K562 (cell line): ENCODE measurements around the gene NUDT21. TPM values are rescaled to one million over a fixed set of nuclear protein-coding genes. Genes with fewer than 3 reads are reported as not detected.
"Not testable (repeated sequence)": the region's sequence is repeated elsewhere in the genome, so short reads cannot be mapped to it uniquely, and the experiment has no call there.

Experiments used
- ATAC-seq: fragments of 200-7000 bp; cut with Tn5 transposase; 3 replicates; pipeline ENCODE4 v1.9.1; 2020; ENCODE audit warnings: moderate library complexity
- BruUV-seq: library from RNA; stranded (reverse); fragments of 400-500 nt; replicated peaks from 2 replicates; lab custom pipeline; 2021; lab: Mats Ljungman, UMichigan
- CTCF ChIA-PET: fragments of 300-600 bp; formaldehyde crosslinking; extraction: SDS; loops from one replicate; lab custom pipeline; 2021; ENCODE audit warnings: low intra/inter-chr PET ratio; lab: Yijun Ruan, JAX
- POLR2A ChIA-PET: fragments of 300-600, 350-650 bp; sonication (Branson Sonifier 250); formaldehyde crosslinking; extraction: SDS; loops from one replicate; lab custom pipeline; 2021; ENCODE audit warnings: antibody characterized with exemption, inconsistent platforms; lab: Yijun Ruan, JAX
- DNase-seq, 4 experiments: peaks; one replicate each; pipeline versions ENCODE4 v3.0.0 to v3.0.0-alpha.2; 2011 to 2018; ENCODE audit warnings: low spot score in 3 of 4, mixed read lengths in 3 of 4; ENCODE audit errors: extremely low read depth in 1 of 4
- FAIRE-seq: peaks from 2 replicates; lab custom pipeline; 2011; peaks lifted over from hg19 to GRCh38; lab: Jason Lieb, UNC
- H2AFZ ChIP-seq: 2 replicates; pipeline ENCODE4 v1.6.0; 2011; ENCODE audit warnings: low read depth, low read length, control low read depth, inconsistent platforms
- H3K27ac ChIP-seq: fragments of 200-600 bp; 3 replicates; pipeline ENCODE4 v1.8.0; 2011; ENCODE audit warnings: low read depth, mild to moderate bottlenecking, control low read depth, inconsistent platforms, low read length, moderate library complexity, mixed read lengths; ENCODE audit errors: extremely low read depth
- H3K27me3 ChIP-seq, 2 experiments: fragments of 300-600 bp in 1 of 2; 2 replicates in 1 of 2; 3 replicates in 1 of 2; pipeline versions ENCODE4 v1.6.0 to v1.8.0; 2011; ENCODE audit warnings: inconsistent platforms in 2 of 2, low read length in 2 of 2, mild to moderate bottlenecking in 1 of 2, mixed read lengths in 1 of 2, moderate library complexity in 1 of 2; ENCODE audit not compliant: control insufficient read depth in 2 of 2, insufficient read depth in 2 of 2
- H3K36me3 ChIP-seq: fragments of 300-600 bp; 3 replicates; pipeline ENCODE4 v1.8.0; 2011; ENCODE audit warnings: mild to moderate bottlenecking, low read length, inconsistent platforms; ENCODE audit not compliant: control insufficient read depth, insufficient read depth
- H3K4me1 ChIP-seq, 2 experiments: fragments of 200-600 bp in 1 of 2; replicated peaks in 1 of 2; 2 replicates in 1 of 2; 3 replicates in 1 of 2; pipeline versions ENCODE4 v1.5.1 to v1.8.0; 2011; ENCODE audit warnings: inconsistent platforms in 2 of 2, low read length in 2 of 2, mild to moderate bottlenecking in 1 of 2, mixed read lengths in 1 of 2, moderate library complexity in 1 of 2; ENCODE audit not compliant: control insufficient read depth in 2 of 2, insufficient read depth in 2 of 2
- H3K4me2 ChIP-seq: 2 replicates; pipeline ENCODE4 v1.6.1; 2011; ENCODE audit warnings: low read length, control low read depth, inconsistent platforms, mixed read lengths; ENCODE audit not compliant: insufficient read depth
- H3K4me3 ChIP-seq: fragments of 200-600 bp; sonication (generic), shearing (Covaris generic); 2 replicates; pipeline ENCODE4 v1.5.1; 2016; ENCODE audit warnings: control low read depth, inconsistent platforms
- H3K79me2 ChIP-seq: fragments of 200-600 bp; 3 replicates; pipeline ENCODE4 v1.8.0; 2011; ENCODE audit warnings: low read length, inconsistent platforms; ENCODE audit not compliant: control insufficient read depth, insufficient read depth
- H3K9ac ChIP-seq, 2 experiments: 2 replicates each; pipeline versions ENCODE4 v1.6.0 to v1.6.1; 2011; ENCODE audit warnings: low read depth in 2 of 2, low read length in 2 of 2, control low read depth in 1 of 2, inconsistent platforms in 1 of 2, mild to moderate bottlenecking in 1 of 2, mixed read lengths in 1 of 2; ENCODE audit not compliant: insufficient read depth in 1 of 2
- H3K9me1 ChIP-seq: one replicate; pipeline ENCODE4 v1.6.0; 2011; ENCODE audit warnings: inconsistent platforms, mild to moderate bottlenecking, low read length, moderate library complexity; ENCODE audit not compliant: control insufficient read depth, insufficient read depth
- H3K9me3 ChIP-seq: replicated peaks from 2 replicates; pipeline ENCODE4 v1.5.1; 2011; ENCODE audit warnings: low read depth, low read length, inconsistent platforms; ENCODE audit not compliant: control insufficient read depth, insufficient read depth
- H4K20me1 ChIP-seq: replicated peaks from 2 replicates; pipeline ENCODE4 v1.6.1; 2011; ENCODE audit warnings: low read length, inconsistent platforms, mixed read lengths; ENCODE audit not compliant: control insufficient read depth, insufficient read depth
- BCOR ChIP-seq: fragments of 450-650 bp; IDR thresholded peaks from 2 replicates; pipeline ENCODE4 v1.6.1; 2016
- BRCA1 ChIP-seq, 2 experiments: fragments of 450-650 bp in 1 of 2; sonication (generic) in 1 of 2; formaldehyde crosslinking in 1 of 2; IDR thresholded peaks; 2 replicates each; pipeline versions ENCODE4 v1.5.0 to v1.6.1; 2017 to 2020; ENCODE audit warnings: mild to moderate bottlenecking in 1 of 2, missing genetic modification reagents in 1 of 2
- KDM2B ChIP-seq: fragments of 250-450 bp; sonication (Bioruptor Pico); IDR thresholded peaks from 2 replicates; pipeline ENCODE4 v1.8.0; 2021; ENCODE audit warnings: mild to moderate bottlenecking, moderate library complexity
- RBM25 ChIP-seq: fragments of 200-400 bp; formaldehyde crosslinking; IDR thresholded peaks from 2 replicates; pipeline ENCODE4 v1.6.1; 2018; ENCODE audit warnings: low read length, low read depth, moderate library complexity; ENCODE audit not compliant: severe bottlenecking
- ZNF121 ChIP-seq: sonication (generic); formaldehyde crosslinking; conservative IDR thresholded peaks from 2 replicates; pipeline ENCODE4 v1.8.0; 2022; ENCODE audit warnings: missing genetic modification reagents
- WGBS: fragments of 100-300 bp; shearing (Covaris generic); methylation state at CpG from one replicate; pipeline ENCODE4 v1.1.6; 2016; ENCODE audit warnings: low coverage, mixed read lengths; ENCODE audit not compliant: insufficient coverage; ENCODE audit errors: missing lambda C conversion rate; 5-methylcytosine and 5-hydroxymethylcytosine counted together
- in situ Hi-C: fragments of 300-500 bp; cut with MboI; formaldehyde crosslinking; loops from 4 replicates; pipeline ENCODE4 v1.15.0; 2018; ENCODE audit warnings: inconsistent platforms, mixed read lengths
- intact Hi-C: fragments of 100-400 bp; cut with micrococcal nuclease; formaldehyde crosslinking; loops from 2 replicates; pipeline ENCODE4 v1.14.2; 2022
- polyA plus RNA-seq, 8 experiments: library from polyadenylated mRNA; depleted of rRNA in 4 of 8; stranded (reverse) in 5 of 8; unstranded in 3 of 8; fragments of >200 nt; fragmentation: Nextera tagmentation in 2 of 8; fragmentation: Illumina TruSeq in 1 of 8; extraction: Ambion mirVana in 2 of 8; extraction: Trizol in 1 of 8; gene quantifications; 2 replicates each; pipeline versions ENCODE4 v1.2.1 to v1.2.3, GENCODE V29; 2011 to 2014; ENCODE audit warnings: inconsistent platforms in 1 of 8, missing spikeins in 1 of 8
- total RNA-seq, 7 experiments: library from RNA; depleted of rRNA in 6 of 7; stranded (reverse); fragments of >200 nt in 6 of 7; fragmentation: Illumina TruSeq in 2 of 7; extraction: Trizol in 2 of 7; gene quantifications; 2 replicates each; pipeline versions ENCODE4 v1.2.1 to v1.2.3, GENCODE V29; 2011 to 2021; ENCODE audit warnings: low replicate concordance in 1 of 7
- TF ChIP-seq, protein P1 (sequence below): sonication (generic); formaldehyde crosslinking; IDR thresholded peaks from 2 replicates; pipeline ENCODE4 v1.8.0; 2022; ENCODE audit warnings: mild to moderate bottlenecking, missing genetic modification reagents

The NUDT21 gene
- total and polyA plus RNA-seq, 9 of the 15 experiments (the other 6 are each of a cell fraction or from before 2014, with no cell fraction given): 62.4 to 218 (median 121) TPM

DNA sequence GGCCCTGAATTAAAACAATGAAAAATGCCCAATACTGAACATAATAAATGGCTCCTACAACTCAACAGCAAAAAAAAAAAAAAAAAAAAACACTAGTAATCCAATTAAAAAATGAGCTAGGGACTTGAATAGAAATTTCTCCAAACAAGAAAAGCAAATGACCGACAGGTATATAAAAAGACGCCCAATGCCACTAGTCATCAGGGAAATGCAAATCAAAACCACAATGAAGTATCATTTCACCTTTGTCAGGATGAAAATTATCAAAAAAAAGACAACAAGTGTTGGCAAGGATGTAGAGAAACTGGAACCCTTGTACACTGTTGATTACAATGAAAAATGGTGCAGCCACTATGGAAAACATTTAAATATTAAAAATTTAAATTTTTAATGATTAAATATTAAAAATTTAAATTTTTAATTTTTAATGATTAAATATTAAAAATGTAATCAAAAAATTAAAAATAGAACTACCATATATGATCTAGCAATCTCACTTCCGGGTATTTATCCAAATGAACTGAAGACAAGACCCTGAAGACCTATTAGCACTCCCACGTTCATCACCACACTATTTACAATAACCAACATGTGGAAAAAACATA is 40.6 kb upstream of the NUDT21 start:
- H3K27me3 ChIP-seq: no peaks in the 10 kb centered on the region
- TF ChIP-seq BRCA1 (IDR thresholded peaks at IDR 0.05): no peak
- no peak for TF ChIP-seq BRCA1 (CRISPR knock-in tag; IDR thresholded peaks at IDR 0.05)
- TF ChIP-seq KDM2B (CRISPR knock-in tag): no peak
- TF ChIP-seq, protein P1, sequence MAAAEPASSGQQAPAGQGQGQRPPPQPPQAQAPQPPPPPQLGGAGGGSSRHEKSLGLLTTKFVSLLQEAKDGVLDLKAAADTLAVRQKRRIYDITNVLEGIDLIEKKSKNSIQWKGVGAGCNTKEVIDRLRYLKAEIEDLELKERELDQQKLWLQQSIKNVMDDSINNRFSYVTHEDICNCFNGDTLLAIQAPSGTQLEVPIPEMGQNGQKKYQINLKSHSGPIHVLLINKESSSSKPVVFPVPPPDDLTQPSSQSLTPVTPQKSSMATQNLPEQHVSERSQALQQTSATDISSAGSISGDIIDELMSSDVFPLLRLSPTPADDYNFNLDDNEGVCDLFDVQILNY: no peak
- no peak overlapping the region for H3K27ac ChIP-seq
- H3K79me2 ChIP-seq: no peaks in the 10 kb centered on the region
- H3K9me3 ChIP-seq: no peaks in the 10 kb centered on the region
- H3K4me3 ChIP-seq: no peak overlapping the region
- H3K4me1 ChIP-seq: peaks cover 0 to 2% of the 10 kb centered on the region in 2 experiments; a peak in 1 of 5 replicates
- ChIA-PET POLR2A (interaction anchor here (0.7 to 1.7 kb wide), 2 partner anchors 10 to 243 kb away, joined by 3 to 6 read pairs; no protein-coding TSS in a partner anchor), CTCF (no interaction called here)
- H2AFZ ChIP-seq: no peak overlapping the region
- H3K4me2 ChIP-seq: no peak overlapping the region
- ATAC-seq: no peak
- DNase-seq: no peak
- WGBS: 77% methylated on average over 4 of the region's 4 CpGs
- intact Hi-C loops (no loop called here), in situ Hi-C loops (no loop called here)
- H3K36me3 ChIP-seq: no peaks in the 10 kb centered on the region
- no peaks in the 10 kb centered on the region for H4K20me1 ChIP-seq
- H3K9ac ChIP-seq: no peak overlapping the region
- BruUV-seq: no TSS peak
- H3K9me1 ChIP-seq: no peaks in the 10 kb centered on the region
- FAIRE-seq: no peak

DNA sequence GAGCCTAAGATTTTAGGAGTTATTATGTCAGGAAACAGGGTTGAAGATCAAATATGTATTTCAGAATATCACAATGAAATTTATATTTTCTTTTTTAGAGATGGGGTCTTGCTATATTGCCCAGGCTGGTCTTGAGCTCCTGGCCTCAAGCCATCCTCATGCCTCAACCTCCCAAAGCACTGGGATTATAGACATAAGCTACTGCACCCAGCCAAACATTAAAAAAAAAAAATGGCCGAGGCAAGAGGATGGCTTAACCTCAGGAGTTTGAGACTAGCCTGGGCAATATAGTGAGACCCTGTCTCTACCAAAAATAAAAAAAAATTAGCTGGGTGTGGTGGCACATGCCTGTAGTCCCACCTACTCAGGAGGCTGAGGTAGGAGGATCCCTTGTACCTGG is 37.7 kb upstream of the NUDT21 start:
- H2AFZ ChIP-seq, H3K27me3 ChIP-seq, H3K4me3 ChIP-seq, H3K9ac ChIP-seq, H4K20me1 ChIP-seq, H3K9me1 ChIP-seq, H3K9me3 ChIP-seq, in situ Hi-C loops, CTCF ChIA-PET, H3K4me2 ChIP-seq, H3K4me1 ChIP-seq, H3K36me3 ChIP-seq, intact Hi-C loops, ATAC-seq, DNase-seq, FAIRE-seq, POLR2A ChIA-PET, BruUV-seq, H3K27ac ChIP-seq, H3K79me2 ChIP-seq: not testable (repeated sequence)
- WGBS: 20% methylated on average over 1 of the region's 1 CpG
- TF ChIP-seq RBM25 (peak; percentile 50), ZNF121 (peak; percentile 64), BCOR (0 out of 2 replicates have a peak, but pooled peaks have one; percentile 12)
